C4-2B (cell line): ENCODE measurements around the gene JARID2.
A peak's percentile ranks its signal among the peaks of the same experiment; 100 is the strongest.

Experiments used
- H3K27ac ChIP-seq: fragments of 450-650 bp; 2 replicates; pipeline ENCODE4 v1.5.1; 2017
- ZFX ChIP-seq: fragments of 450-650 bp; IDR thresholded peaks from 2 replicates; pipeline ENCODE4 v1.6.1; 2017
- TF ChIP-seq, protein P1 (sequence below): fragments of 450-650 bp; conservative IDR thresholded peaks from 2 replicates; pipeline ENCODE4 v1.5.1; 2017; ENCODE audit warnings: mild to moderate bottlenecking

JARID2 gene

DNA sequence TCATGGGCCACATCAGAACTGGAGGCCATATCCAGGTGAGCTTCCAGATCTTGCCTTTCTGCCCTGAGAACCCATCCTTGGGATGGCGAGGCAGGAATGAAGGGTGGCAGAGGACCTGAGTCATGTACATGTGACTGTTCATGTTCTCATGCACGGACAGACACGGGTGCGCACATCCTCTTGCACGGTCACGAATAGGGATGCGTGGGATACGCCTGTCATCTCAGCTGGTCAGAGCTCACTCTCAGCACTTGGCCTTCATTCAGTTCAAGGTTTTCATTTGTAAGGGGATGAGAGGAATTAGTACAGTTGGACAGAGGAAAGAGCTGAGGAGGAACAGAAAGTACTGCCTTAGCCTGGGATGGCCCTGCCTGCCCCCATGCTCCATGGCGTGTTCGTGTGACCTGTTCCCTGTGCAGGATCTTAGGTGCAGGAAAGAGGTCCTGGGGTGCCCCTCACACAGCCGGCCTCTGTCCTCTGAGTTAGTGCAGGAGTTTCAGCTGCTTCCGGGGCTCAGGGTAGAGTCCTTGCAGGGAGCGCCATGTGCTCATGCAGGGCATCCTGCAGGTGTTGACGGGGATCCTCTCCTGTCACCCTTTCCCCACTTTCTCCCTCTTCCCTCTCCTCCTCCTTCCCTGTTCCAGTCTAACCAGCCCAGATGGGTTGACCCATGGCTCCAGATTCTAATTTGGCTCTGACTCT is 243.5 kb downstream of the JARID2 start:
- no peak overlapping the region for H3K27ac ChIP-seq
- no peak for TF ChIP-seq ZFX
- TF ChIP-seq, protein P1, sequence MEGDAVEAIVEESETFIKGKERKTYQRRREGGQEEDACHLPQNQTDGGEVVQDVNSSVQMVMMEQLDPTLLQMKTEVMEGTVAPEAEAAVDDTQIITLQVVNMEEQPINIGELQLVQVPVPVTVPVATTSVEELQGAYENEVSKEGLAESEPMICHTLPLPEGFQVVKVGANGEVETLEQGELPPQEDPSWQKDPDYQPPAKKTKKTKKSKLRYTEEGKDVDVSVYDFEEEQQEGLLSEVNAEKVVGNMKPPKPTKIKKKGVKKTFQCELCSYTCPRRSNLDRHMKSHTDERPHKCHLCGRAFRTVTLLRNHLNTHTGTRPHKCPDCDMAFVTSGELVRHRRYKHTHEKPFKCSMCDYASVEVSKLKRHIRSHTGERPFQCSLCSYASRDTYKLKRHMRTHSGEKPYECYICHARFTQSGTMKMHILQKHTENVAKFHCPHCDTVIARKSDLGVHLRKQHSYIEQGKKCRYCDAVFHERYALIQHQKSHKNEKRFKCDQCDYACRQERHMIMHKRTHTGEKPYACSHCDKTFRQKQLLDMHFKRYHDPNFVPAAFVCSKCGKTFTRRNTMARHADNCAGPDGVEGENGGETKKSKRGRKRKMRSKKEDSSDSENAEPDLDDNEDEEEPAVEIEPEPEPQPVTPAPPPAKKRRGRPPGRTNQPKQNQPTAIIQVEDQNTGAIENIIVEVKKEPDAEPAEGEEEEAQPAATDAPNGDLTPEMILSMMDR = no peak

DNA sequence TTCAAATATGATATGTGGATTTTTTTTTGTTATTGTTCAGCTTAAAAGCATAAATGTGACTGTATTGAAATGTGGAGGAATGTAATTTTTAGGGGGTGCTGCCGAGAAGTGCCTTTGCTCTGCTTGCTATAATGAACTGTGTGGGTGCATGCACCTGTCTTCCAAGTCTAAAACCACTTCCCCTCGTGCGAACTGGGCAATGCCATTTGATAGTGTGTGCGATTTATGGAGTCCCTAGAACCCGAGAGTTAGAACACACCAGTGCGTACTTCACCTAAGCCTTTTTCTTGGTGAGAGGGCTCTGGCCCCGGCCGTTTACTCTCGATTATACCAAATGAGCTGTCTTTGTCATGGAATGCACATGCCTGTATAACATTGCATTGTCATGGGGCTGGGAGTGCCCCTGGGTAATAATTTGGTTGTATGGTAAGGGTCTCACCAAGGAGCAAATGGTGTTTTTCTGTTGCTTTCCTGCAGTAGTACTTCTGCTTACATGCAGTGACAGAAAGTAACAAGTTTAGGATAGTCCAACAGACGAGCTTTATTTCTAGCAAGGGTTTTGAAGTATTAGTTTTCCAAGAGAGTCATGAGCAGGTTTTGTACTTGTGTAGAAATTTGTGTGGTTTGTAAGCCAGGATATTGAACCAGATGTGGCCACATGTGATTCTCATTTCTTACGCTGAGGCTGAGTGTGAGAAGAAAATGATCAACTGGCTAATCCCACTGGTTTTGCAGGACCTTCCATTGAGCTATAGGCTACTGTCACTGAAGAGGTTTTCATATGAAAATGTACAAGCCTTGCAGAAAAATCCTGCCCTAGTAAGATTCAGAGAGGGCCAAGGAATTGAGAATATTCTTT is 244.6 kb downstream of the JARID2 start:
- TF ChIP-seq, protein P1 = no peak
- no peak for TF ChIP-seq ZFX
- H3K27ac ChIP-seq = no peak overlapping the region

DNA sequence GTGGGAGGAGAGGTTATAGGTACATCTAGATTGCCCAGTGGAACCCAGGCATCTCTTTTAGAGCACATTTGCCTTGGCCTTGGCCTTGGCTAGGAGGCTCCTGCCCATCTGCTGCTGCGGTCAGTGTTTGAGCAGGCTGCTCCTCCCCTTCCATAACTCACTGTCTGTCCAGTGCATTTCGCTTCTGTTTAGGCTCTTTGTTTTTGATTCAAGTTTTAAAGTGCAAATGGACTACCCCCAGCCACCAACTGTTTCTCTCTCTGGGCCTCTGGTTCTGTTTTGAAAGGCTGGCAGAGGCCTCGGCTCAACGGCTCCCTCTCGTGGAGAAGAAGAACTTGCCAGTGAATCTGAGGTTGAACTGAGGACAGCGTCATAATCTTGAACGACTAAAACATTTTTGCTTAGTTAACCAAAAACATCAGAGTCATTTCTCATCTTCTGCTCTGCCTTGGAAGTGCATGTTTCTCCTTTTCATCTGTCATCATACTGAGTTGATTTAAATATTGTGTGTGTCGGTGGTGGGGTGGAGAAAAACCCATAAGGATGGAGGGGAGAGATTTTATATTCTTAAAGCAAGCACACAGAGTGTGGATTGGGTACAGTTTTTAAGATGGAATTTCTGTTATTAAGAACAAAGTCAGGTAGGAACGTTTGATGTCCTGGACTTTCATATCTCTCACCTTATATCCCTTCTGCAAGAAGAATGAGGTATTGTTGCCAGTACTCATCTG is 245.6 kb downstream of the JARID2 start:
- TF ChIP-seq, protein P1 = peak; percentile 96
- no peak for TF ChIP-seq ZFX
- no peak overlapping the region for H3K27ac ChIP-seq

DNA sequence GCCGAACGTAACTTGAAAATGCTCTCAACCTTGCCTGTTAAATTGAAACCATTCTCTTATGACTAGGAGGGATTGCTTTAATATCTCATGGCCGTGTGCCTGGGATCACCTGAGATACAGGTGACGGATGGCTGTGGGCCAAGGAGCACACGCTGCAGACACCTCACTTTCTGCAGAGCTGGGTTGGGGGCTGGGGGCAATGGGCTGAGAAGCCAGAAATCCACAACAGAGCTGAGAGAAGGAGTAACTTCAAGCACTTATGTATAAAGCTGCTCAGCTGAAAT is 246.1 kb downstream of the JARID2 start:
- no peak overlapping the region for H3K27ac ChIP-seq

DNA sequence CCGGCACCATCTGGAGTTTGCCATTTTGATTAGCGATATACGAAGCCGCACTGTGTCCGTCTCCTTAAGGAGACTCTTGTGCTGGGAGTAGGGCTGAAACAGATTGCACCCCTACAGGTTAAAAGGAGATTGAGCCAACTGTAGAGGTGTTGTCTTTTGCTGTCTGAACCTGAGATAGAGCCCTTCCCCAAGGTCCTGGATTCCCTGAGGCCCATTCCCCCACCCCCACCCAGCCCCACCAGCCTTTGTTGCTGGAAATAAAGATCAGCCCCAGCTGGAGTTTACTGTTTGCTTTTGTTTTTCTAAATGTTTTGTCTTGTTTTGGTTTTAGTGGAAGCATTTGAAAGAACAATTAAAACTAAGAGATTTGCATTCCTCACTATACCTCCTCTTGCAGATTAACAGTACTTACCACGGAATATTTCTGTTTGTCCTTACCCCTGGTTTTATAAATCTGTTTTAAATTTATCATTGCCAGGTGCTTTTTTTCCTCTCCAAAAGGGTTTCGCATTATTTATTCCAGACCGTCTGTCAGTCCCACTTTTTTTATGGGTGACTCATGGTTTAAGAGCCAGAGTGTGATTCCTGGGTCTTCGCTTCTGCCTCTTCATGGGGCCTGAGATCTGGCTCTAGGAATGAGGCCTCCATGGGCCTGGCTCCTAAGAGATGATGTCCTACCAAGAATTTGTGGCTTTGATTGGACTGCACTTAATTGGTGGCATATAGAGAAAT is 247.7 kb downstream of the JARID2 start:
- TF ChIP-seq ZFX = no peak
- TF ChIP-seq, protein P1 = no peak
- no peak overlapping the region for H3K27ac ChIP-seq

More for the DNA sequence above, 246.1 kb downstream of the JARID2 start:
- TF ChIP-seq, protein P1 = no peak
- no peak for TF ChIP-seq ZFX

DNA sequence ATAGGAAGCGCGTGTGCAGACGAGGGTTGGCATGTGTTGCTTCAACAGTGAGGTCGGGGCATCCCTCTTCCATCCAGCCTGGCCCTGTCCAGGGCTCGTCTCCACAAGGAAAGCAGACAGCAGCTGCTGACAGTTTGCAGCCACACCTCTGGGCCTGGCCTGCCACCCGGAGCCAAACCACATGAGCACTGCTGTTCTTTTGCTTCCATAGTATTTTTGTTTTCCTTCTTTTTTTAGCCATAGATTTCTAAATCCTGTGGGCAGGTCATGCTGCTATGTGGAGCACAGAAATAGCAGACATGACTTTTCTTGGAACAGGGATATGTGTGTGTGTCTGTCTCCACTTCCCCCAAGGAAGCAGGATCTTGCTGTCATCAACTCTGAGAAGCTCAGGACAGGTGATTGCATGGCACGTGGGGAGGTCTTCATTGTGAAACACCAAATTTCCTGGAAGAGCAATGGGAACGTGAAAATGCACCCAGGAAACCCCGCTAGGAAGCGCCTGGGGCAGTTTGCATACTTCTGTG is 249.6 kb downstream of the JARID2 start:
- TF ChIP-seq, protein P1 = no peak
- TF ChIP-seq ZFX = no peak
- no peak overlapping the region for H3K27ac ChIP-seq
